IMR-90 (cell line): ENCODE measurements around the gene SYNRG. TPM values are rescaled to one million over a fixed set of nuclear protein-coding genes. Genes with fewer than 3 reads are reported as not detected.

ENCODE experiments used
- ATAC-seq: fragments of 200-7000 bp; cut with Tn5 transposase; 2 replicates; pipeline ENCODE4 v1.9.1; 2020; ENCODE audit warnings: low read depth, mild to moderate bottlenecking, moderate library complexity
- BruUV-seq: library from RNA; stranded (reverse); fragments of 400-500 nt; replicated peaks from 2 replicates; lab custom pipeline; 2021; lab: Mats Ljungman, UMichigan
- CTCF ChIA-PET: fragments of 300-600 bp; formaldehyde crosslinking; extraction: SDS; loops from one replicate; lab custom pipeline; 2021; ENCODE audit warnings: antibody characterized with exemption; lab: Yijun Ruan, JAX
- POLR2A ChIA-PET: fragments of 300-600 bp; sonication (Branson Sonifier 250); formaldehyde crosslinking; loops from one replicate; lab custom pipeline; 2022; ENCODE audit warnings: antibody characterized with exemption; ENCODE audit not compliant: unreplicated experiment; lab: Charles Lee
- DNase-seq: peaks from one replicate; pipeline ENCODE4 v3.0.0; 2013
- H2AFZ ChIP-seq: replicated peaks from 2 replicates; pipeline ENCODE3; 2013; ENCODE audit warnings: low read length, mild to moderate bottlenecking; ENCODE audit not compliant: poor library complexity
- H2AK5ac ChIP-seq: 2 replicates; pipeline ENCODE4 v1.6.1; 2013; ENCODE audit warnings: low read depth, low read length, inconsistent platforms
- H2AK9ac ChIP-seq: replicated peaks from 2 replicates; pipeline ENCODE3; 2013; ENCODE audit warnings: mild to moderate bottlenecking, low read depth, low read length, moderate library complexity; ENCODE audit not compliant: poor library complexity
- H2BK120ac ChIP-seq: 2 replicates; pipeline ENCODE4 v1.6.1; 2013; ENCODE audit warnings: low read depth, low read length, inconsistent platforms
- H2BK15ac ChIP-seq: 3 replicates; pipeline ENCODE4 v1.6.1; 2013; ENCODE audit warnings: low read depth, low read length, inconsistent platforms
- H2BK20ac ChIP-seq: 2 replicates; pipeline ENCODE4 v1.6.1; 2013; ENCODE audit warnings: low read depth, mild to moderate bottlenecking, inconsistent platforms, low read length, moderate library complexity
- H2BK5ac ChIP-seq: 2 replicates; pipeline ENCODE4 v1.6.1; 2013; ENCODE audit warnings: mild to moderate bottlenecking, low read depth, low read length, inconsistent platforms; ENCODE audit not compliant: poor library complexity, severe bottlenecking
- H3K14ac ChIP-seq: replicated peaks from 2 replicates; pipeline ENCODE4 v1.6.1; 2013; ENCODE audit warnings: low read depth, low read length, inconsistent platforms
- H3K18ac ChIP-seq: 2 replicates; pipeline ENCODE4 v1.6.1; 2013; ENCODE audit warnings: low read depth, low read length, control low read depth
- H3K23ac ChIP-seq: 2 replicates; pipeline ENCODE4 v1.6.1; 2013; ENCODE audit warnings: low read depth, low read length, inconsistent platforms
- H3K27ac ChIP-seq: 2 replicates; pipeline ENCODE4 v1.5.1; 2013; ENCODE audit warnings: mild to moderate bottlenecking, control low read depth, low read length; ENCODE audit not compliant: insufficient read depth
- H3K27me3 ChIP-seq: 2 replicates; pipeline ENCODE4 v1.6.1; 2013; ENCODE audit warnings: low read length; ENCODE audit not compliant: control insufficient read depth, insufficient read depth
- H3K36me3 ChIP-seq: 2 replicates; pipeline ENCODE4 v1.6.1; 2013; ENCODE audit warnings: low read length, mixed read lengths; ENCODE audit not compliant: control insufficient read depth, insufficient read depth
- H3K4ac ChIP-seq: 2 replicates; pipeline ENCODE4 v1.6.1; 2013; ENCODE audit warnings: low read depth, low read length, inconsistent platforms
- H3K4me1 ChIP-seq: 2 replicates; pipeline ENCODE4 v1.6.1; 2013; ENCODE audit warnings: low read length, mixed read lengths; ENCODE audit not compliant: control insufficient read depth, insufficient read depth
- H3K4me2 ChIP-seq: 2 replicates; pipeline ENCODE4 v1.6.1; 2013; ENCODE audit warnings: low read depth, mild to moderate bottlenecking, control low read depth, low read length, moderate library complexity
- H3K4me3 ChIP-seq: 2 replicates; pipeline ENCODE4 v1.5.1; 2013; ENCODE audit warnings: low read depth, mild to moderate bottlenecking, control low read depth, low read length, moderate library complexity; ENCODE audit not compliant: insufficient read depth
- H3K56ac ChIP-seq: 2 replicates; pipeline ENCODE4 v1.6.1; 2013; ENCODE audit warnings: low read length, inconsistent platforms; ENCODE audit not compliant: insufficient read depth; ENCODE audit errors: extremely low read depth
- H3K79me1 ChIP-seq, 2 experiments: 2 replicates each; pipeline ENCODE4 v1.6.1; 2013; ENCODE audit warnings: low read length in 2 of 2, inconsistent platforms in 1 of 2, low read depth in 1 of 2
- H3K9ac ChIP-seq: 2 replicates; pipeline ENCODE4 v1.6.1; 2013; ENCODE audit warnings: low read depth, low read length, control low read depth
- H3K9me1 ChIP-seq: 2 replicates; pipeline ENCODE4 v1.6.1; 2013; ENCODE audit warnings: low read length, inconsistent platforms; ENCODE audit not compliant: insufficient read depth
- H3K9me3 ChIP-seq: 2 replicates; pipeline ENCODE4 v1.6.1; 2013; ENCODE audit warnings: low read length; ENCODE audit not compliant: control insufficient read depth, insufficient read depth
- H4K20me1 ChIP-seq: 2 replicates; pipeline ENCODE4 v1.6.1; 2013; ENCODE audit warnings: low read length, inconsistent platforms; ENCODE audit not compliant: insufficient read depth
- H4K5ac ChIP-seq: 2 replicates; pipeline ENCODE4 v1.6.1; 2013; ENCODE audit warnings: mild to moderate bottlenecking, low read depth, low read length, control low read depth
- H4K8ac ChIP-seq, 2 experiments: 2 replicates each; pipeline ENCODE4 v1.6.1; 2013; ENCODE audit warnings: low read depth in 2 of 2, low read length in 2 of 2, control low read depth in 1 of 2, inconsistent platforms in 1 of 2
- H4K91ac ChIP-seq: 2 replicates; pipeline ENCODE4 v1.6.1; 2013; ENCODE audit warnings: low read depth, low read length, inconsistent platforms; ENCODE audit not compliant: insufficient read depth
- BHLHE40 ChIP-seq: fragments of 150-350 bp; IDR thresholded peaks from 2 replicates; pipeline ENCODE4 v1.6.1; 2016; ENCODE audit warnings: mild to moderate bottlenecking, low read depth, low read length
- MAZ ChIP-seq: IDR thresholded peaks from 2 replicates; pipeline ENCODE4 v1.6.1; 2012; ENCODE audit warnings: low read depth, mild to moderate bottlenecking, low read length, improper control_type of control experiment, moderate library complexity, borderline replicate concordance
- MXI1 ChIP-seq: IDR thresholded peaks from 2 replicates; pipeline ENCODE4 v1.6.1; 2012; ENCODE audit warnings: low read depth, mild to moderate bottlenecking, low read length, moderate library complexity, borderline replicate concordance
- NFE2L2 ChIP-seq: fragments of 150-350 bp; IDR thresholded peaks from 2 replicates; pipeline ENCODE4 v1.6.1; 2016; ENCODE audit warnings: low read depth, mild to moderate bottlenecking, low read length
- POLR2A ChIP-seq: IDR thresholded peaks from 2 replicates; pipeline ENCODE4 v1.6.1; 2012; ENCODE audit warnings: mild to moderate bottlenecking, low read depth, low read length
- WGBS, 2 experiments: methylation state at CpG; one replicate each; pipeline versions ENCODE4 v1.1.5 to v1.1.7; 2013; ENCODE audit warnings: missing lambda C conversion rate in 2 of 2; ENCODE audit not compliant: insufficient read length in 1 of 2; ENCODE audit errors: extremely low coverage in 2 of 2; 5-methylcytosine and 5-hydroxymethylcytosine counted together
- dilution Hi-C: fragments of 300-500 bp; cut with HindIII; formaldehyde crosslinking; loops from one replicate; pipeline ENCODE4 v1.14.3; 2018; ENCODE audit warnings: low sequenced_read_pairs; ENCODE audit not compliant: unreplicated experiment
- in situ Hi-C: fragments of 300-500 bp; cut with MboI; formaldehyde crosslinking; loops from 3 replicates; pipeline ENCODE4 v1.14.3; 2019; ENCODE audit warnings: low sequenced_read_pairs, inconsistent platforms, mixed read lengths
- intact Hi-C: fragments of 100-400 bp; cut with micrococcal nuclease; formaldehyde crosslinking; loops from 2 replicates; pipeline ENCODE4 v1.10.0; 2022
- polyA plus RNA-seq, 3 experiments: library from polyadenylated mRNA; depleted of rRNA; stranded (reverse); fragments of >200 nt; gene quantifications; 2 replicates each; pipeline ENCODE4 v1.2.3, GENCODE V29; 2012; ENCODE audit warnings: low replicate concordance in 1 of 3
- total RNA-seq: library from RNA; depleted of rRNA; stranded (reverse); fragments of >200 nt; gene quantifications from 2 replicates; pipeline ENCODE4 v1.2.3, GENCODE V29; 2012
- TF ChIP-seq, protein P1 (sequence below): fragments of 150-350 bp; IDR thresholded peaks from 2 replicates; pipeline ENCODE4 v1.6.1; 2017; ENCODE audit warnings: mild to moderate bottlenecking, antibody characterized with exemption, low read length, low read depth

Gene SYNRG
- total and polyA plus RNA-seq, 2 of the 4 experiments (the other 2 are of a cell fraction): 11.7 to 15.2 TPM

DNA sequence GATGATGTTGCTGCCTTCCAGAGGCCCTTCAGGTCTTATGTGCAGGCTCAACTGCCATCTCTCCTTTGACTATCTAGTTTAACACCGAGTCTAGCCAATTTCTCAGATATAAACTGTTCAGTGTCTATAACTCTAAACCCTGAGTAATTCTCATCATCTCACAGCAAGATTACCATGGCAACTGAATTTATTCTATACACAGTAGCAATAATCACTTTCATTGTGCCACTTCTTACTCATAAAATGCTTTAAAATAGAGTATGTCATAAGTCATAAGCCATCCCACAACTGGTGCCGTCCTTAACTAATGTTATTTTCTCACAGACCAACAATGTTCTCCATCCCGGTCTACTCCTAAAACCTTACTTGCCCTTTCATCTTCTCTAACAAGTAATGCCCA, 45.0 kb downstream of the SYNRG start:
- no peak overlapping the region for H2AK9ac ChIP-seq
- no peak overlapping the region for H3K14ac ChIP-seq
- H4K8ac ChIP-seq: no peak overlapping the region
- no peak for ATAC-seq
- no peak overlapping the region for H4K91ac ChIP-seq
- H3K9ac ChIP-seq: no peak overlapping the region
- no peaks in the 10 kb centered on the region for H3K27me3 ChIP-seq
- H3K4me2 ChIP-seq: no peak overlapping the region
- H3K36me3 ChIP-seq: peaks cover 29% of the 10 kb centered on the region
- ChIA-PET CTCF (interaction anchor here (0.6 kb wide), 1 partner anchor 20 kb away, joined by 3 read pairs; no protein-coding TSS in a partner anchor), POLR2A (no interaction called here)
- H3K9me3 ChIP-seq: no peaks in the 10 kb centered on the region
- H2BK120ac ChIP-seq: no peak overlapping the region
- H2AK5ac ChIP-seq: no peak overlapping the region
- no peak overlapping the region for H3K4me3 ChIP-seq
- H3K56ac ChIP-seq: no peak overlapping the region
- peaks cover 0 to 12% of the 10 kb centered on the region in 2 experiments; a peak in 2 of 4 replicates for H3K79me1 ChIP-seq
- H4K5ac ChIP-seq: no peak overlapping the region
- no peak overlapping the region for H3K18ac ChIP-seq
- DNase-seq: no peak
- no peaks in the 10 kb centered on the region for H3K9me1 ChIP-seq
- 100% methylated on average over 1 of the region's 3 CpGs; no CpG with 5 or more reads in 1 of the 2 experiments for WGBS, 2 experiments
- no peaks in the 10 kb centered on the region; the same call in 1 of the 2 replicates for H3K4me1 ChIP-seq
- no peak overlapping the region for H2BK20ac ChIP-seq
- H3K23ac ChIP-seq: no peak overlapping the region
- H3K4ac ChIP-seq: no peak overlapping the region
- dilution Hi-C loops: no loop called here
- no peak overlapping the region for H2AFZ ChIP-seq
- in situ Hi-C loops: no loop called here
- H3K27ac ChIP-seq: no peak overlapping the region
- intact Hi-C loops: no loop called here
- H2BK15ac ChIP-seq: no peak overlapping the region
- H4K20me1 ChIP-seq: peaks cover 3% of the 10 kb centered on the region; the same call in 1 of the 2 replicates
- TF ChIP-seq MXI1 (no peak), NFE2L2 (no peak), POLR2A (no peak), BHLHE40 (no peak), MAZ (no peak)
- TF ChIP-seq, protein P1, sequence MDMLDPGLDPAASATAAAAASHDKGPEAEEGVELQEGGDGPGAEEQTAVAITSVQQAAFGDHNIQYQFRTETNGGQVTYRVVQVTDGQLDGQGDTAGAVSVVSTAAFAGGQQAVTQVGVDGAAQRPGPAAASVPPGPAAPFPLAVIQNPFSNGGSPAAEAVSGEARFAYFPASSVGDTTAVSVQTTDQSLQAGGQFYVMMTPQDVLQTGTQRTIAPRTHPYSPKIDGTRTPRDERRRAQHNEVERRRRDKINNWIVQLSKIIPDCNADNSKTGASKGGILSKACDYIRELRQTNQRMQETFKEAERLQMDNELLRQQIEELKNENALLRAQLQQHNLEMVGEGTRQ: no peak
- no TSS peak for BruUV-seq
- H2BK5ac ChIP-seq: no peak overlapping the region
